Activated T-helper 1 cell treated with Interleukin-2 at 50 U/mL for 16 hours (primary cell): ENCODE data around the gene YWHAB.

Source experiments
- DNase-seq: peaks from one replicate; pipeline ENCODE4 v3.0.0-alpha.2; 2020; ENCODE audit warnings: low read depth

YWHAB gene

GRCh38 chr20:44914924-44915323, 29.4 kb downstream of the YWHAB start:
- DNase-seq = no peak

- no peak for DNase-seq
Observed at GRCh38 chr20:44916586-44916985, 31.1 kb downstream of the YWHAB start.

- no peak for DNase-seq
Observed at GRCh38 chr20:44917399-44917798, 31.9 kb downstream of the YWHAB start.

- DNase-seq = no peak
Observed at GRCh38 chr20:44918342-44918741, 32.8 kb downstream of the YWHAB start.

GRCh38 chr20:44918761-44919160, 33.3 kb downstream of the YWHAB start:
- DNase-seq = no peak

GRCh38 chr20:44921447-44921846, 35.9 kb downstream of the YWHAB start:
- DNase-seq = no peak

GRCh38 chr20:44924541-44924940, 39.0 kb downstream of the YWHAB start:
- DNase-seq = no peak

- DNase-seq = no peak
Observed at GRCh38 chr20:44928595-44928994, 43.1 kb downstream of the YWHAB start.

GRCh38 chr20:44930517-44931168, 45.1 kb downstream of the YWHAB start:
- DNase-seq = no peak

- no peak for DNase-seq
Observed at GRCh38 chr20:44931911-44932310, 46.4 kb downstream of the YWHAB start.

- DNase-seq = no peak
Observed at GRCh38 chr20:44932916-44933315, 47.4 kb downstream of the YWHAB start.

GRCh38 chr20:44936510-44936909, 51.0 kb downstream of the YWHAB start:
- no peak for DNase-seq

GRCh38 chr20:44938637-44939036, 53.1 kb downstream of the YWHAB start:
- no peak for DNase-seq

- DNase-seq = no peak
Observed at GRCh38 chr20:44941120-44941691, 55.7 kb downstream of the YWHAB start.

GRCh38 chr20:44942264-44942973, 56.9 kb downstream of the YWHAB start:
- no peak for DNase-seq

GRCh38 chr20:44943828-44944227, 58.3 kb downstream of the YWHAB start:
- no peak for DNase-seq

- no peak for DNase-seq
Observed at GRCh38 chr20:44945261-44945660, 59.8 kb downstream of the YWHAB start.

GRCh38 chr20:44946271-44946852, 60.9 kb downstream of the YWHAB start:
- no peak for DNase-seq

- no peak for DNase-seq
Observed at GRCh38 chr20:44948107-44948506, 62.6 kb downstream of the YWHAB start.

GRCh38 chr20:44948513-44948912, 63.0 kb downstream of the YWHAB start:
- no peak for DNase-seq

GRCh38 chr20:44950368-44950767, 64.9 kb downstream of the YWHAB start:
- DNase-seq = no peak

- DNase-seq = no peak
Observed at GRCh38 chr20:44952731-44953130, 67.2 kb downstream of the YWHAB start.

GRCh38 chr20:44954211-44954610, 68.7 kb downstream of the YWHAB start:
- no peak for DNase-seq
